Measurements from ENCODE around the gene TRDMT1.

TRDMT1 gene

DNA sequence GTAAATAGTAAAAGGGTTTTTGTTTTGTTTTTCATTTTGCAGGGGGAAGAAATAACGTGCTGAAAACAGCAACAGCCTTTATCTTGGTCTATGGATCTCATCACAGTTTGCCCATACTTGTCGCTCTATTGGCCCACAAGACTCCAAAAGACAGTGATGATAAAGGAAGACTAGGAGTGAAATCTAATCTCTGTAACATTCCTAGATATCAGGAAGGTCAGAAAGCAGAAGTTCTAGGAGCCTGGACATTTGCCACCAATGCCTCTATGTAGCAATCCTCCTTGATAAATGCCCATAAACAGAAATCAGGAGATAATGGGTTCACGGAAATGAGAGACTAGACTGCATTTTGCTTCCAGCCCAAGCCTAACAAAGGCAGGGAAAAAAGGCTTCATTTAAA, 80.8 kb downstream of the TRDMT1 start:
- TF ChIP-seq REST (IDR thresholded peaks at IDR 0.05; ENCODE audit: insufficient read depth in 1 of 2, low read depth in 2 of 2, low read length in 2 of 2) (no peak), FOXP2 (optimal IDR thresholded peaks at IDR 0.05; ENCODE audit: borderline replicate concordance, extremely low read depth, extremely low read length, insufficient read depth) (no peak), TAF1 (IDR thresholded peaks at IDR 0.05; ENCODE audit: borderline replicate concordance, insufficient read depth, low read length) (no peak), SIN3A (IDR thresholded peaks at IDR 0.05; ENCODE audit: borderline replicate concordance, insufficient read depth, low read length) (no peak), POLR2AphosphoS5 (IDR thresholded peaks at IDR 0.05; ENCODE audit: low read depth, low read length) (no peak)

- TF ChIP-seq SIN3A (IDR thresholded peaks at IDR 0.05; ENCODE audit: borderline replicate concordance, insufficient read depth, low read length) = no peak
- TF ChIP-seq FOXP2 (optimal IDR thresholded peaks at IDR 0.05; ENCODE audit: borderline replicate concordance, extremely low read depth, extremely low read length, insufficient read depth) = no peak
- TF ChIP-seq TAF1 (IDR thresholded peaks at IDR 0.05; ENCODE audit: borderline replicate concordance, insufficient read depth, low read length) = no peak
- no peak for TF ChIP-seq POLR2AphosphoS5 (IDR thresholded peaks at IDR 0.05; ENCODE audit: low read depth, low read length)
- no peak for TF ChIP-seq REST (IDR thresholded peaks at IDR 0.05; ENCODE audit: insufficient read depth in 1 of 2, low read depth in 2 of 2, low read length in 2 of 2)
These were observed 81.6 kb downstream of the TRDMT1 start for GRCh38 chr10:17119845-17120244.

DNA sequence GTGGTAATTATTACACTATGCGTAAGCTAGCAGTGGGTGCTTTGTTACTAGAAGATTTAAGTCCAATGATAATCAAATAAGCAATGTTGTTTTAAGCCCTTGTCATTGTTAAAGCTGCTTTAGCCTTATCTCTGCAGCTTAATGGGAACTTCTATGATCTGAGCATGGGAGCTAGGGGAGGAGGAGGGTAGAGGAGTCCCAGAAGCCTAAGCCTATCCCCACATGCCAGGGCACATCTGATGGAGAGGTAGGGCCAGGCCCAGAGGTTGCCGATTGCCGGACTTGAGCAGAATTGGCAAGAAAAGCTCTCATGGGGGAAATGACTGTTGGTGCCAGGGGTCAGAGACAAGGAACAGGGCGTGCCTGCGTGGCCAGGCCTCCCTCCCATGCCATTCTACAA, 85.3 kb downstream of the TRDMT1 start:
- TF ChIP-seq FOXP2 (optimal IDR thresholded peaks at IDR 0.05; ENCODE audit: borderline replicate concordance, extremely low read depth, extremely low read length, insufficient read depth) = no peak
- TF ChIP-seq TAF1 (IDR thresholded peaks at IDR 0.05; ENCODE audit: borderline replicate concordance, insufficient read depth, low read length) = no peak
- no peak for TF ChIP-seq REST (IDR thresholded peaks at IDR 0.05; ENCODE audit: insufficient read depth in 1 of 2, low read depth in 2 of 2, low read length in 2 of 2)
- TF ChIP-seq POLR2AphosphoS5 (IDR thresholded peaks at IDR 0.05; ENCODE audit: low read depth, low read length) = no peak
- TF ChIP-seq SIN3A (IDR thresholded peaks at IDR 0.05; ENCODE audit: borderline replicate concordance, insufficient read depth, low read length) = no peak

DNA sequence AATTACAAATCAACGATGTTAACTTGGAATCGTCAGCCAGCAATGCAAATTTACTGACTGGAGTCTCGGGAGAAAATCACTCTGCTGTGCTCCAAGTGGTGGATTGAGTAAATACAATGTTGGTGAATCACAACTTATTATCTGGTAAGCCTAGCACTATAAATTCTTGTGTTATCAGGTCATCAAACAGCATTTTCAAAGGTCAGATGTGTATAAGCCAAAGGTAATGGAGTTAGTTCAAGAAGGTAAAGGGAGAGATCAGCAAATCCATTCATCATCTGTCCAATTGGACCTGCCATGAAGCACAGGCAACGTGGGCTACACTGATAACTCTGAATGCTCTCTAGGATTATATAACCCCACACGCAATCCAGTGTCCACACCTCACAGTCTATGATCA, 85.8 kb downstream of the TRDMT1 start:
- TF ChIP-seq REST (IDR thresholded peaks at IDR 0.05; ENCODE audit: insufficient read depth in 1 of 2, low read depth in 2 of 2, low read length in 2 of 2) (no peak), POLR2AphosphoS5 (IDR thresholded peaks at IDR 0.05; ENCODE audit: low read depth, low read length) (no peak), FOXP2 (optimal IDR thresholded peaks at IDR 0.05; ENCODE audit: borderline replicate concordance, extremely low read depth, extremely low read length, insufficient read depth) (no peak), SIN3A (IDR thresholded peaks at IDR 0.05; ENCODE audit: borderline replicate concordance, insufficient read depth, low read length) (no peak), TAF1 (IDR thresholded peaks at IDR 0.05; ENCODE audit: borderline replicate concordance, insufficient read depth, low read length) (no peak)

All from PFSK-1 (cell line).